Measurements from ENCODE around the gene FOXI3.

The FOXI3 gene

DNA sequence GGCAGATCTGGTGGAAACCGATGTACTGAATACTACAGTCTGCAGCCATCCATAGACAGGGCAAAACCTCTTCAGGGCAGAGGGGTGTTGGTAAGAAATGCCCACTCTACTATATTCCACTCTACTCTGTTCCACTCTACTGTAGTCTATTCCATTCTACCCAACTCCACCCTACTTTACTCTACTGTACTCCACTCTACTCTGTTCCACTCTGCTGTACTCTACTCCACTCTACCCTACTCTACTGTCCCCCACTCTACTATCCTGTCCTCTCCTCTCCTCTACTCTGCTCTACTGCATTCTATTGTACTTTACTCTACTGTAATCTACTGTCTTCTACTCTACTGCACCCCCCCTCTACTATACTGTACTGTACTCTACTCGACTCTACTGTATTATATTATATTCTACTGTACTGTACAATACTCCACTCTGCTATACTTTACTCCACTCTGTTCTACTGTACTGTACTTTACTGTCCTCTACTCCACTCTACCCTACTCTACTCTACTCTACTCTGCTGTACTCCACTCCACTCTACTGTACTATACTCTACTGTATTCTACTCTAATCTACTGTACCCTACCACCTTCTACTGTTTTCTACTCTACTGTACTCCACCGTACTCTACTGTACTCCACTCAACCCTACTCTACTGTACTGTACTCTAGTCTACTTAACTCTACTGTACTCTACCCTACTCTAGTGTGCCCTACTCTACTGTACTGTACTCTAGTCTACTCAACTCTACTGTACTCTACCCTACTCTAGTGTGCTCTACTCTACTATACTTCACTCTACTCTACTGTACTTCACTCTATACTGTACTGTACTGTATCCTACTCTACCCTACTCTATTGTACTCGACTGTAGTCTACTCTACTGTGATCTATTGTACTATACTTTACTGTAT is 17.0 kb upstream of the FOXI3 start:
- H3K4me2 ChIP-seq (ENCODE audit: low read length) = no peak overlapping the region
- H4K20me1 ChIP-seq (ENCODE audit: control insufficient read depth, insufficient read depth, low read depth, low read length) = no peaks in the 10 kb centered on the region
- H3K27ac ChIP-seq (ENCODE audit: low read depth, low read length) = no peak overlapping the region
- TF ChIP-seq EZH2phosphoT487 (IDR thresholded peaks at IDR 0.05; ENCODE audit: borderline replicate concordance, low read length) = no peak
- TF ChIP-seq, protein P1, sequence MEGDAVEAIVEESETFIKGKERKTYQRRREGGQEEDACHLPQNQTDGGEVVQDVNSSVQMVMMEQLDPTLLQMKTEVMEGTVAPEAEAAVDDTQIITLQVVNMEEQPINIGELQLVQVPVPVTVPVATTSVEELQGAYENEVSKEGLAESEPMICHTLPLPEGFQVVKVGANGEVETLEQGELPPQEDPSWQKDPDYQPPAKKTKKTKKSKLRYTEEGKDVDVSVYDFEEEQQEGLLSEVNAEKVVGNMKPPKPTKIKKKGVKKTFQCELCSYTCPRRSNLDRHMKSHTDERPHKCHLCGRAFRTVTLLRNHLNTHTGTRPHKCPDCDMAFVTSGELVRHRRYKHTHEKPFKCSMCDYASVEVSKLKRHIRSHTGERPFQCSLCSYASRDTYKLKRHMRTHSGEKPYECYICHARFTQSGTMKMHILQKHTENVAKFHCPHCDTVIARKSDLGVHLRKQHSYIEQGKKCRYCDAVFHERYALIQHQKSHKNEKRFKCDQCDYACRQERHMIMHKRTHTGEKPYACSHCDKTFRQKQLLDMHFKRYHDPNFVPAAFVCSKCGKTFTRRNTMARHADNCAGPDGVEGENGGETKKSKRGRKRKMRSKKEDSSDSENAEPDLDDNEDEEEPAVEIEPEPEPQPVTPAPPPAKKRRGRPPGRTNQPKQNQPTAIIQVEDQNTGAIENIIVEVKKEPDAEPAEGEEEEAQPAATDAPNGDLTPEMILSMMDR (IDR thresholded peaks at IDR 0.05; ENCODE audit: low read depth, low read length, poor library complexity, severe bottlenecking) = no peak
- no peaks in the 10 kb centered on the region for H3K9me3 ChIP-seq (ENCODE audit: control insufficient read depth, insufficient read depth, low read length)
- H3K9me2 ChIP-seq (replicated peaks; ENCODE audit: control insufficient read depth, low read length) = no peaks in the 10 kb centered on the region
- no peak overlapping the region for H3K4me3 ChIP-seq (ENCODE audit: low read length)
- H3F3A ChIP-seq (ENCODE audit: control insufficient read depth, insufficient read depth) = no peaks in the 10 kb centered on the region
- no peaks in the 10 kb centered on the region for H3K4me1 ChIP-seq (ENCODE audit: control insufficient read depth, low read length)
- 0 out of 2 replicates have a peak, but pooled peaks cover 2% of the 10 kb centered on the region for H3K27me3 ChIP-seq (ENCODE audit: control insufficient read depth, low read length)
- H3K79me2 ChIP-seq (ENCODE audit: control insufficient read depth, low read length) = no peaks in the 10 kb centered on the region
- no peaks in the 10 kb centered on the region for H3K36me3 ChIP-seq (ENCODE audit: control insufficient read depth, low read length)

DNA sequence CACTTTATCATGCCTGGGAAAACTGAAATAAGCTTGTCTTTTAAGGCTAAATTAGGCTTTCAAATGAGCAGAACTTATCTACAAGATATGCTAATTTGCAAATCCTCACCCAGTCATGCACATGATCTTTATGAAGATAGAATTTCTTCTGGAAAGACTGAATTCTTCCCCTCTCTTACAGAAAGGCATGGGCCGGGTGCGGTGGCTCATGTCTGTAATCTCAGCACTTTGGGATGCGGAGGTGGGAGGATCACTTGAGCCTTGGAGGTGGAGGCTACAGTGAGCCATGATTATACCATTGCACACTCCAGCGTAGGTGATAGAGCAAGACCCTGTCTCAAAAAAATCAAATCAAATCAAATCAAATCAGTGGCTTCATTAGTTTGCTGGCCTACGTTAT is 11.7 kb upstream of the FOXI3 start:
- Histone ChIP-seq H3K9me2 (replicated peaks; ENCODE audit: control insufficient read depth, low read length) (no peaks in the 10 kb centered on the region), H3K27me3 (ENCODE audit: control insufficient read depth, low read length) (no peaks in the 10 kb centered on the region), H3K9me3 (ENCODE audit: control insufficient read depth, insufficient read depth, low read length) (no peaks in the 10 kb centered on the region), H3K79me2 (ENCODE audit: control insufficient read depth, low read length) (no peaks in the 10 kb centered on the region), H3K4me1 (ENCODE audit: control insufficient read depth, low read length) (no peaks in the 10 kb centered on the region), H3K4me3 (ENCODE audit: low read length) (no peak overlapping the region), H3F3A (ENCODE audit: control insufficient read depth, insufficient read depth) (no peaks in the 10 kb centered on the region), H3K36me3 (ENCODE audit: control insufficient read depth, low read length) (no peaks in the 10 kb centered on the region), H3K4me2 (ENCODE audit: low read length) (no peak overlapping the region), H3K27ac (ENCODE audit: low read depth, low read length) (no peak overlapping the region), H4K20me1 (ENCODE audit: control insufficient read depth, insufficient read depth, low read depth, low read length) (no peaks in the 10 kb centered on the region)
- TF ChIP-seq, protein P1 (IDR thresholded peaks at IDR 0.05; ENCODE audit: low read depth, low read length, poor library complexity, severe bottlenecking) = no peak
- TF ChIP-seq EZH2phosphoT487 (IDR thresholded peaks at IDR 0.05; ENCODE audit: borderline replicate concordance, low read length) = no peak

DNA sequence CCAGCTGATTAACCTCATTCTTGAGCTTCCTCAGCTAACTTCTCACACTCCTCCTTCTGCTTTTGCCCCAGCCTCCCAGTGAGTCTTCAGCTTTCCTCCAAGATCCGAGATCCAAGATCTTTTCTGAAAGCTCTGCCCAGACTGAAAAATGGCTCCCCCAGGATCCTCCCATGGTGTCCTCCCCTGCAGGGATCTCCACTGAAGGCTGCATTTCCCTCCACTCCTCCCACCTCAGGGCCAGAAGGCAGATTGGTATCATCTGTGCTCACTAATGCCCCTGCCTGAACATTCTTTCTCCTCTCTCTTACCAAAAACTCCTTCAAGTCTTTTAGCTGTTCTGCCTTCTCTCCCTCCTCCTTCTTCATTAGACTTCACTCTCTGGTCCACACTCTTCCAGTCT is 6.1 kb upstream of the FOXI3 start:
- no peaks in the 10 kb centered on the region for H4K20me1 ChIP-seq (ENCODE audit: control insufficient read depth, insufficient read depth, low read depth, low read length)
- no peak for TF ChIP-seq EZH2phosphoT487 (IDR thresholded peaks at IDR 0.05; ENCODE audit: borderline replicate concordance, low read length)
- TF ChIP-seq, protein P1 (IDR thresholded peaks at IDR 0.05; ENCODE audit: low read depth, low read length, poor library complexity, severe bottlenecking) = no peak
- H3K4me1 ChIP-seq (ENCODE audit: control insufficient read depth, low read length) = no peaks in the 10 kb centered on the region
- H3K9me2 ChIP-seq (replicated peaks; ENCODE audit: control insufficient read depth, low read length) = no peaks in the 10 kb centered on the region
- H3K4me3 ChIP-seq (ENCODE audit: low read length) = no peak overlapping the region
- no peaks in the 10 kb centered on the region for H3K9me3 ChIP-seq (ENCODE audit: control insufficient read depth, insufficient read depth, low read length)
- peaks cover 5% of the 10 kb centered on the region for H3K27me3 ChIP-seq (ENCODE audit: control insufficient read depth, low read length)
- H3K79me2 ChIP-seq (ENCODE audit: control insufficient read depth, low read length) = no peaks in the 10 kb centered on the region
- no peak overlapping the region for H3K27ac ChIP-seq (ENCODE audit: low read depth, low read length)
- H3F3A ChIP-seq (ENCODE audit: control insufficient read depth, insufficient read depth) = no peaks in the 10 kb centered on the region
- H3K4me2 ChIP-seq (ENCODE audit: low read length) = no peak overlapping the region
- H3K36me3 ChIP-seq (ENCODE audit: control insufficient read depth, low read length) = no peaks in the 10 kb centered on the region

All from DOHH2 (cell line).